Inferior parietal cortex (tissue), 1 donor: ENCODE measurements around the gene EXOSC1.
A peak's percentile ranks its signal among the peaks of the same experiment; 100 is the strongest.
"Not testable (repeated sequence)": the region's sequence is repeated elsewhere in the genome, so short reads cannot be mapped to it uniquely, and the experiment has no call there.

Experiments
- DNase-seq: peaks from one replicate; pipeline ENCODE4 v3.0.0-alpha.2; 2016; ENCODE audit errors: extremely low spot score

The EXOSC1 gene

GRCh38 chr10:97445722-97446639 lies at the start of gene EXOSC1, which contains the start of gene ZDHHC16:
TSS of gene EXOSC1 (minus strand) at chr10:97446006. CDS start at chr10:97445985, 21 bp downstream.
TSS of gene ZDHHC16 (plus strand) at chr10:97446175. CDS start at chr10:97451676, 5,501 bp downstream.
- DNase-seq = peak; percentile 98

- DNase-seq = no peak
Observed at GRCh38 chr10:97494863-97495506, 49.2 kb upstream of the EXOSC1 start.

GRCh38 chr10:97494151-97494550 lies 48.3 kb upstream of the EXOSC1 start:
- peak; percentile 68 for DNase-seq

GRCh38 chr10:97490592-97490991 lies 44.8 kb upstream of the EXOSC1 start:
- peak; percentile 59 for DNase-seq

GRCh38 chr10:97485647-97486281 lies 40.0 kb upstream of the EXOSC1 start:
- no peak for DNase-seq

- no peak for DNase-seq
Observed at GRCh38 chr10:97483921-97484320, 38.1 kb upstream of the EXOSC1 start.

- DNase-seq = no peak
Observed at GRCh38 chr10:97483506-97483905, 37.7 kb upstream of the EXOSC1 start.

- DNase-seq = no peak
Observed at GRCh38 chr10:97482381-97482780, 36.6 kb upstream of the EXOSC1 start.

- DNase-seq = no peak
Observed at GRCh38 chr10:97481071-97481470, 35.3 kb upstream of the EXOSC1 start.

- no peak for DNase-seq
Observed at GRCh38 chr10:97479939-97480338, 34.1 kb upstream of the EXOSC1 start.

- DNase-seq = not testable (repeated sequence)
Observed at GRCh38 chr10:97479410-97479809, 33.6 kb upstream of the EXOSC1 start.

GRCh38 chr10:97475936-97476594 lies 30.3 kb upstream of the EXOSC1 start:
- no peak for DNase-seq

- DNase-seq = no peak
Observed at GRCh38 chr10:97474918-97475317, 29.1 kb upstream of the EXOSC1 start.

GRCh38 chr10:97468781-97469180 lies 23.0 kb upstream of the EXOSC1 start:
- DNase-seq = not testable (repeated sequence)

- no peak for DNase-seq
Observed at GRCh38 chr10:97468162-97468561, 22.4 kb upstream of the EXOSC1 start.

GRCh38 chr10:97466755-97467154 lies 20.9 kb upstream of the EXOSC1 start:
- no peak for DNase-seq

GRCh38 chr10:97465982-97466381 lies 20.2 kb upstream of the EXOSC1 start:
- DNase-seq = no peak

GRCh38 chr10:97464226-97464625 lies 18.4 kb upstream of the EXOSC1 start:
- DNase-seq = no peak

GRCh38 chr10:97463363-97464132 lies 17.7 kb upstream of the EXOSC1 start:
- DNase-seq = peak; percentile 72

- no peak for DNase-seq
Observed at GRCh38 chr10:97462309-97462708, 16.5 kb upstream of the EXOSC1 start.

GRCh38 chr10:97459933-97460332 lies 14.1 kb upstream of the EXOSC1 start:
- no peak for DNase-seq
